OCI-LY1 (cell line): ENCODE data around the gene TMEM11.

Experiments used
- CTCF ChIP-seq: fragments of 200-600 bp; sonication (generic), shearing (Covaris generic); IDR thresholded peaks from 2 replicates; pipeline ENCODE4 v1.5.1; 2017; ENCODE audit warnings: mild to moderate bottlenecking, antibody characterized with exemption, low read length, moderate library complexity, mixed read lengths
- EZH2 ChIP-seq: fragments of 200-600 bp; sonication (generic), shearing (Covaris generic); IDR thresholded peaks from 2 replicates; pipeline ENCODE4 v1.8.0; 2017; ENCODE audit warnings: borderline replicate concordance, mixed run types, mild to moderate bottlenecking, antibody characterized with exemption, low read length, moderate library complexity, mixed read lengths

- TF ChIP-seq CTCF (no peak), EZH2 (no peak)
Observed at GRCh38 chr17:21149621-21150020, 64.3 kb downstream of the TMEM11 start.
